NCI-H1105 treated with DMSO at 0.1 percent for 48 hours (cell line): ENCODE results near the gene PRMT5.
"Not testable (repeated sequence)": the region's sequence is repeated elsewhere in the genome, so short reads cannot be mapped to it uniquely, and the experiment has no call there.

Experiments
- DNase-seq: peaks from one replicate; lab custom pipeline; 2025; lab: John Stamatoyannopoulos, UW

The PRMT5 gene

GRCh38 chr14:22932146-22932545, 3.0 kb upstream of the PRMT5 start:
- no peak for DNase-seq

- no peak for DNase-seq
Measured at GRCh38 chr14:22929961-22930364, 787 bp upstream of the PRMT5 start.

- no peak for DNase-seq
Measured at GRCh38 chr14:22928237-22929103, 706 bp downstream of the PRMT5 start.

GRCh38 chr14:22926316-22926715, 2.9 kb downstream of the PRMT5 start:
- no peak for DNase-seq

GRCh38 chr14:22925513-22925912, 3.7 kb downstream of the PRMT5 start:
- DNase-seq, result no peak

- no peak for DNase-seq
Measured at GRCh38 chr14:22923746-22924145, 5.4 kb downstream of the PRMT5 start.

- no peak for DNase-seq
Measured at GRCh38 chr14:22922294-22922693, 6.9 kb downstream of the PRMT5 start.

GRCh38 chr14:22920697-22921096, 8.5 kb downstream of the PRMT5 start:
- DNase-seq, result no peak

- no peak for DNase-seq
Measured at GRCh38 chr14:22919601-22919921, 9.6 kb downstream of the PRMT5 start.

- peak; percentile 100 for DNase-seq
Measured at GRCh38 chr14:22918804-22919600, 10.2 kb downstream of the PRMT5 start, which contains the start of gene RBM23. Gene RBM23, minus strand, starts transcription at chr14:22919149.

- DNase-seq, result no peak
Measured at GRCh38 chr14:22915886-22916521, 13.2 kb downstream of the PRMT5 start.

GRCh38 chr14:22914836-22915235, 14.3 kb downstream of the PRMT5 start:
- not testable (repeated sequence) for DNase-seq

- no peak for DNase-seq
Measured at GRCh38 chr14:22910916-22911315, 18.3 kb downstream of the PRMT5 start.

GRCh38 chr14:22908601-22909000, 20.6 kb downstream of the PRMT5 start:
- no peak for DNase-seq

GRCh38 chr14:22907429-22907828, 21.7 kb downstream of the PRMT5 start:
- DNase-seq, result no peak

GRCh38 chr14:22906073-22906472, 23.1 kb downstream of the PRMT5 start:
- no peak for DNase-seq

GRCh38 chr14:22905627-22906026, 23.5 kb downstream of the PRMT5 start:
- DNase-seq, result no peak

GRCh38 chr14:22903742-22904087, 25.5 kb downstream of the PRMT5 start:
- no peak for DNase-seq

GRCh38 chr14:22901799-22902198, 27.4 kb downstream of the PRMT5 start:
- no peak for DNase-seq

GRCh38 chr14:22900081-22900799, 28.9 kb downstream of the PRMT5 start:
- DNase-seq, result peak; percentile 43

- no peak for DNase-seq
Measured at GRCh38 chr14:22898302-22899090, 30.7 kb downstream of the PRMT5 start.
